ENCODE data around the gene HLCS. TPM values are rescaled to one million over a fixed set of nuclear protein-coding genes. Genes with fewer than 3 reads are reported as not detected.

HLCS gene
- total and polyA plus RNA-seq, 2 of the 4 experiments (the other 2 are of a cell fraction) = 10.6 to 21.0 TPM

GRCh38 chr21:36753556-36753955 is 212.9 kb downstream of the HLCS start:
- intact Hi-C loops (cut with micrococcal nuclease) (loop anchor here (2.0 kb wide), 1 partner anchor 165 kb away; no protein-coding TSS in a partner anchor), in situ Hi-C loops (cut with MboI; ENCODE audit: low sequenced_read_pairs) (no loop called here), dilution Hi-C loops (cut with HindIII; ENCODE audit: low sequenced_read_pairs, unreplicated experiment) (no loop called here)
- H3K4me2 ChIP-seq (ENCODE audit: low read depth, low read length) = peak overlapping the region; percentile 19; the same call in 1 of the 2 replicates
- ATAC-seq (ENCODE audit: low read depth) = peak; percentile 89
- no peak overlapping the region for H4K5ac ChIP-seq (ENCODE audit: low read depth, low read length)
- peaks cover 15% of the 10 kb centered on the region for H3K9me1 ChIP-seq (ENCODE audit: insufficient read depth, low read length)
- peak overlapping the region; percentile 50; the same call in 1 of the 2 replicates for H3K23ac ChIP-seq (ENCODE audit: low read depth, low read length)
- H3K27ac ChIP-seq (ENCODE audit: insufficient read depth, low read length) = no peak overlapping the region
- no peaks in the 10 kb centered on the region for H4K20me1 ChIP-seq (ENCODE audit: insufficient read depth, low read length)
- H2AK5ac ChIP-seq (ENCODE audit: low read depth, low read length) = no peak overlapping the region
- WGBS, 2 experiments (ENCODE audit: extremely low coverage in 2 of 2, insufficient read length in 1 of 2) = no CpG with 5 or more reads among the region's 3 CpGs
- H3K18ac ChIP-seq (ENCODE audit: low read depth, low read length) = no peak overlapping the region; the same call in 1 of the 2 replicates
- H3K56ac ChIP-seq (ENCODE audit: extremely low read depth, insufficient read depth, low read length) = peak overlapping the region; percentile 20; the same call in 1 of the 2 replicates
- peaks cover 13% of the 10 kb centered on the region for H3K4me1 ChIP-seq (ENCODE audit: control insufficient read depth, insufficient read depth, low read length)
- H2AK9ac ChIP-seq (replicated peaks; ENCODE audit: low read depth, low read length, poor library complexity) = no peak overlapping the region
- CTCF ChIA-PET = interaction anchor here (0.6 to 1.9 kb wide), 3 partner anchors 123 to 164 kb away, joined by 3 to 5 read pairs (median 3); no protein-coding TSS in a partner anchor
- POLR2A ChIA-PET (ENCODE audit: unreplicated experiment) = interaction anchor here (0.6 kb wide), 1 partner anchor 50 kb away, joined by 3 read pairs; no protein-coding TSS in a partner anchor
- H2BK15ac ChIP-seq (ENCODE audit: low read depth, low read length) = peak overlapping the region; percentile 43; the same call in 1 of the 3 replicates
- H3K9ac ChIP-seq (ENCODE audit: low read depth, low read length) = no peak overlapping the region
- no peaks in the 10 kb centered on the region for H3K9me3 ChIP-seq (ENCODE audit: control insufficient read depth, insufficient read depth, low read length)
- no peak overlapping the region for H2AFZ ChIP-seq (replicated peaks; ENCODE audit: low read length, poor library complexity)
- no peaks in the 10 kb centered on the region for H3K36me3 ChIP-seq (ENCODE audit: control insufficient read depth, insufficient read depth, low read length)
- no peaks in the 10 kb centered on the region for H3K27me3 ChIP-seq (ENCODE audit: control insufficient read depth, insufficient read depth, low read length)
- 0 out of 2 replicates have a peak overlapping the region, but pooled peaks have one; percentile 75 for H4K91ac ChIP-seq (ENCODE audit: insufficient read depth, low read depth, low read length)
- peak; percentile 87 for DNase-seq
- 0 out of 4 replicates have a peak, but pooled peaks cover 0 to 4% of the 10 kb centered on the region in 2 experiments for H3K79me1 ChIP-seq (ENCODE audit: low read depth in 1 of 2, low read length in 2 of 2)
- TF ChIP-seq CTCF (conservative IDR thresholded peaks at IDR 0.05; ENCODE audit: low read depth, low read length) (no peak), RAD21 (IDR thresholded peaks at IDR 0.05; ENCODE audit: low read length) (peak; percentile 15), SMC3 (IDR thresholded peaks at IDR 0.05; ENCODE audit: low read depth, low read length) (0 out of 2 replicates have a peak, but pooled peaks have one; percentile 7), FOS (IDR thresholded peaks at IDR 0.05; ENCODE audit: low read depth, low read length) (peak; percentile 27; the same call in 1 of the 2 replicates), NFE2L2 (IDR thresholded peaks at IDR 0.05; ENCODE audit: low read depth, low read length) (no peak)
- peak overlapping the region; percentile 72 for H2BK5ac ChIP-seq (ENCODE audit: low read depth, low read length, poor library complexity, severe bottlenecking)
- H3K14ac ChIP-seq (replicated peaks; ENCODE audit: low read depth, low read length) = no peak overlapping the region
- H3K4me3 ChIP-seq (ENCODE audit: insufficient read depth, low read depth, low read length) = no peak overlapping the region
- no TSS peak for BruUV-seq (replicated peaks)
- H2BK120ac ChIP-seq (ENCODE audit: low read depth, low read length) = peak overlapping the region; percentile 85; the same call in 1 of the 2 replicates
- peak overlapping the region; percentile 90 for H2BK20ac ChIP-seq (ENCODE audit: low read depth, low read length)
- H3K4ac ChIP-seq (ENCODE audit: low read depth, low read length) = peak overlapping the region; percentile 80
- H4K8ac ChIP-seq (ENCODE audit: low read depth in 2 of 2, low read length in 2 of 2) = peak overlapping the region; percentile 40 to 74

All from IMR-90 (cell line).